DMS53 treated with DMSO at 0.1 percent for 48 hours (cell line): Measurements from ENCODE around the gene ODAPH.
"Not testable (repeated sequence)": the region's sequence is repeated elsewhere in the genome, so short reads cannot be mapped to it uniquely, and the experiment has no call there.

Experiments used
- DNase-seq: peaks from one replicate; lab custom pipeline; 2025; ENCODE audit not compliant: unreplicated experiment; lab: John Stamatoyannopoulos, UW

Gene ODAPH

GRCh38 chr4:75544220-75544619, 11.6 kb upstream of the ODAPH start:
- not testable (repeated sequence) for DNase-seq

- DNase-seq = no peak
These were observed 11.0 kb upstream of the ODAPH start for GRCh38 chr4:75544870-75545269.

GRCh38 chr4:75545526-75545925, 10.3 kb upstream of the ODAPH start:
- no peak for DNase-seq

- DNase-seq = no peak
These were observed 8.0 kb upstream of the ODAPH start for GRCh38 chr4:75547647-75548387.

- no peak for DNase-seq
These were observed 6.8 kb upstream of the ODAPH start for GRCh38 chr4:75549019-75549418.

- DNase-seq = no peak
These were observed 3.4 kb upstream of the ODAPH start for GRCh38 chr4:75552452-75552851.

GRCh38 chr4:75557696-75558095, 1.8 kb downstream of the ODAPH start:
- DNase-seq = no peak

GRCh38 chr4:75561789-75562188, 5.9 kb downstream of the ODAPH start:
- DNase-seq = no peak

- DNase-seq = no peak
These were observed 8.2 kb downstream of the ODAPH start for GRCh38 chr4:75564023-75564422.

GRCh38 chr4:75565481-75565880, 9.6 kb downstream of the ODAPH start:
- DNase-seq = no peak

- no peak for DNase-seq
These were observed 11.0 kb downstream of the ODAPH start for GRCh38 chr4:75566911-75567310.

- DNase-seq = no peak
These were observed 11.9 kb downstream of the ODAPH start for GRCh38 chr4:75567725-75568124.

GRCh38 chr4:75584067-75584466, 28.2 kb downstream of the ODAPH start:
- no peak for DNase-seq

GRCh38 chr4:75593393-75593792, 37.5 kb downstream of the ODAPH start:
- DNase-seq = no peak

GRCh38 chr4:75596061-75596460, 40.2 kb downstream of the ODAPH start:
- DNase-seq = no peak

- no peak for DNase-seq
These were observed 42.5 kb downstream of the ODAPH start for GRCh38 chr4:75598390-75598789.

GRCh38 chr4:75599647-75600046, 43.8 kb downstream of the ODAPH start:
- DNase-seq = no peak

- no peak for DNase-seq
These were observed 50.1 kb downstream of the ODAPH start for GRCh38 chr4:75605928-75606327.

- DNase-seq = no peak
These were observed 56.4 kb downstream of the ODAPH start for GRCh38 chr4:75612306-75612705.
